ENCODE measurements around the gene SLC25A1. TPM values are rescaled to one million over a fixed set of nuclear protein-coding genes. Genes with fewer than 3 reads are reported as not detected.
A peak's percentile ranks its signal among the peaks of the same experiment; 100 is the strongest.
"Not testable (repeated sequence)": the region's sequence is repeated elsewhere in the genome, so short reads cannot be mapped to it uniquely, and the experiment has no call there.

SLC25A1 gene
- total and polyA plus RNA-seq, 2 donors = 15.3 to 18.5 TPM

DNA sequence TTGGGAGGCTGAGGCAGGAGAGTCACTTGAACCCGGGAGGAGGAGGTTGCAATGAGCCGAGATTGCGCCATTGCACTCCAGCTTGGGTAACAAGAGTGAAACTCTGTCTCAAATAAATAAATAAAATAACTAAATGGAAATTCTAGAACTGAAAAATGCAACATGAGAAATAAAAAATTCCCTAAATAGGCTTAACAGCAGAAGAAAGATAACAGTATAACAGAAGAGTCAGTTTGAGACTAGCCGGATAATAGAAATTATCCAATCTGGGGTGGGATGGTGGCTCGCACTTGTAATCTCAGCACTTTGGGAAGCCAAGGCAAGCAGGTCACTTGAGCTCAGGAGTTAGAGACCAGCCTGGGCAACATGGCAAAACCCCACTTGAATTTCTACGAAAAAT is 14.1 kb downstream of the SLC25A1 start:
- 99% methylated on average over 6 of the region's 6 CpGs for WGBS
- Histone ChIP-seq H3K4me1 (ENCODE audit: control insufficient read depth in 2 of 2, insufficient read depth in 2 of 2, low read length in 2 of 2) (no peaks in the 10 kb centered on the region), H3K27me3 (ENCODE audit: control insufficient read depth in 2 of 2, insufficient read depth in 1 of 2, low read length in 1 of 2) (peaks cover 20 to 42% of the 10 kb centered on the region in 2 donors), H3K36me3 (ENCODE audit: control insufficient read depth in 2 of 2, insufficient read depth in 2 of 2, low read length in 1 of 2) (no peaks in the 10 kb centered on the region), H3K4me3 (ENCODE audit: low read length in 2 of 2) (no peak overlapping the region), H3K27ac (ENCODE audit: low read depth in 1 of 2, low read length in 1 of 2) (no peak overlapping the region), H3K9me3 (ENCODE audit: control insufficient read depth in 2 of 2, insufficient read depth in 1 of 2, low read length in 1 of 2) (no peaks in the 10 kb centered on the region)
- DNase-seq (ENCODE audit: low read depth in 6 of 9, low spot score in 9 of 9) = no peak

DNA sequence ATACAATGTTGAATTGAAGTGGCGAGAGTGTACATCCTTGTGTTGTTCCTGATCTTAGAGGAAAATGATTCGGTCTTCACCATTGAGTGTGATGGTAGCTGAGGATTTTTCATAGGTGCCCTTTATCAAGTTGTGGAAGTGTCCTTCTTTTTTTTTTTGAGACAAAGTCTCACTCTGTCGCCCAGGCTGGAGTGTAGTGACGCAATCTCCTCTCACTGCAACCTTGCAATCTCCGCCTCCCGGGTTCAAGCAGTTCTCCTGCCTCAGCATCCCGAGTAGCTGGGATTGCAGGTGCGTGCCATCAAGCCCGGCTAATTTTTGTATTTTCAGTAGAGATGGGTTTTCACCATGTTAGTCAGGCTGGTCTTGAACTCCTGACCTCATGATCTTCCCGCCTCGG is 19.9 kb downstream of the SLC25A1 start:
- not testable (repeated sequence) for H3K9me3 ChIP-seq (ENCODE audit: control insufficient read depth in 2 of 2, insufficient read depth in 1 of 2, low read length in 1 of 2); H3K4me1 ChIP-seq (ENCODE audit: control insufficient read depth in 2 of 2, insufficient read depth in 2 of 2, low read length in 2 of 2); DNase-seq (ENCODE audit: low read depth in 6 of 9, low spot score in 9 of 9); H3K4me3 ChIP-seq (ENCODE audit: low read length in 2 of 2); H3K27ac ChIP-seq (ENCODE audit: low read depth in 1 of 2, low read length in 1 of 2); H3K36me3 ChIP-seq (ENCODE audit: control insufficient read depth in 2 of 2, insufficient read depth in 2 of 2, low read length in 1 of 2)
- peaks cover 0 to 27% of the 10 kb centered on the region in 2 donors for H3K27me3 ChIP-seq (ENCODE audit: control insufficient read depth in 2 of 2, insufficient read depth in 1 of 2, low read length in 1 of 2)
- 96% methylated on average over 11 of the region's 11 CpGs for WGBS

DNA sequence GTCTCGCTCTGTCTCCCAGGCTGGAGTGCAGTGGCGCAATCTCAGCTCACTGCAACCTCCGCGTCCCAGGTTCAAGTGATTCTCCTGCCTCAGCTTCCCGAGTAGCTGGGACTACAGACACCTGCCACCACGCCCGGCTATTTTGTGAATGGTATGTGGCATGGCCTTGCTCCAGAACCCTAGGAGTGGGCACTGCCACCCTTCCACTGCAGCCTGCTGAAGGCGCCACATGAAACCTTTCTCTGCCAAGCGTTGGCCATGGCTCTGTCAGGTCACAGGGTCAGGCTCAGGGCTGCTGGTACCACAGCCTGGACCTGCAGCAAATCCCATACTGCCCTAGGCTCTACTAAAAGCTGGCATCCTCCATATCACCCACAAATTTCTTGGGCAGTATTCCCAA is 22.4 kb downstream of the SLC25A1 start:
- H3K4me1 ChIP-seq (ENCODE audit: control insufficient read depth in 2 of 2, insufficient read depth in 2 of 2, low read length in 2 of 2); DNase-seq (ENCODE audit: low read depth in 6 of 9, low spot score in 9 of 9); H3K4me3 ChIP-seq (ENCODE audit: low read length in 2 of 2); H3K9me3 ChIP-seq (ENCODE audit: control insufficient read depth in 2 of 2, insufficient read depth in 1 of 2, low read length in 1 of 2); H3K27ac ChIP-seq (ENCODE audit: low read depth in 1 of 2, low read length in 1 of 2); H3K36me3 ChIP-seq (ENCODE audit: control insufficient read depth in 2 of 2, insufficient read depth in 2 of 2, low read length in 1 of 2): not testable (repeated sequence)
- 94% methylated on average over 9 of the region's 9 CpGs for WGBS
- peaks cover 11 to 43% of the 10 kb centered on the region in 2 donors for H3K27me3 ChIP-seq (ENCODE audit: control insufficient read depth in 2 of 2, insufficient read depth in 1 of 2, low read length in 1 of 2)

DNA sequence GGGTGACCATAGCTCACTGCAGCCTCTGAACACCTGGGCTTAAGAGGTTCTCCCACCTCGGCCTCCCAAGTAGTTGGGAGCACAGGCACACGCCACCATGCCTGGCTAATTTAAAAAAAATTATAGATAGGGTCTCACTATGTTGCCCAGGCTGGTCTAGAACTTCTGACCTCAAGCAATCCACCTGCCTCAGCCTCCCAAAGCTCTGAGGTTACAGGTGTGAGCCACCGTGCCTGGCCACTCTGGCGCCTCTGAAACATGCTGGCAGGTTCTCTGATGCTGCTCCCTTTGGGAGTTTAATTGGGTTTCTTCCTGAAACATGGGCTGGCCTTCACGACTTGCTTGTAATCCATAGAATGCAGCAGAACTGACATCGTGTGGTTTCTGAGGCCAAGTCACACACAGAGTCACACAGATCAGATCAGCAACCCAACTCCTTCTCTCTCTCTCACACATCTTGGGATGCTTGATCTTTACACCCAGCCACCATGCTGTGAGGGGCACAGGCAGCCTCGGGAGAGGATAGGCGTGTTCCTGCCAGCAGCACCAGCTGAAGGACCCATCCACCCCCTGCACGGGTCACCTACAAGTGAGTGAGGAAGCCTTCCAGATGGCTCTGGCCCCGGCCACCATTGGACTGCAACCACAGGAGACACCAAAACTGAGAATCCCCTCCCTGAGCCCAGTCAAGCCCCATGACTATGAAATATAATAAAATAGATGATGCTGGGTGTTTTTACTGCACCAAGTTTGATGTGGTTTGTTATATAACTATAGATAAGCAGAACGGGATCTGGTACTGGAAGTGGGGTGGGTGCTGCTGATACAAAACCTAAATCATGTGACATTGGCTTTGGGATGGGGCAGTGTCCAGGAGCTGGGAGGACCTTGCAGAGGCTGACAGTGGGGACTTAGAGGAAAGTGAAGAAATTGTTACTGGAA is 25.3 kb downstream of the SLC25A1 start:
- H3K27ac ChIP-seq (ENCODE audit: low read depth in 1 of 2, low read length in 1 of 2) = no peak overlapping the region
- H3K4me1 ChIP-seq (ENCODE audit: control insufficient read depth in 2 of 2, insufficient read depth in 2 of 2, low read length in 2 of 2) = peaks cover 0 to 8% of the 10 kb centered on the region in 2 donors
- peaks cover 40 to 62% of the 10 kb centered on the region in 2 donors for H3K27me3 ChIP-seq (ENCODE audit: control insufficient read depth in 2 of 2, insufficient read depth in 1 of 2, low read length in 1 of 2)
- H3K9me3 ChIP-seq (ENCODE audit: control insufficient read depth in 2 of 2, insufficient read depth in 1 of 2, low read length in 1 of 2) = peaks cover 5 to 15% of the 10 kb centered on the region in 2 donors
- no peak for DNase-seq (ENCODE audit: low read depth in 6 of 9, low spot score in 9 of 9)
- no peaks in the 10 kb centered on the region for H3K36me3 ChIP-seq (ENCODE audit: control insufficient read depth in 2 of 2, insufficient read depth in 2 of 2, low read length in 1 of 2)
- 68% methylated on average over 11 of the region's 11 CpGs for WGBS
- H3K4me3 ChIP-seq (ENCODE audit: low read length in 2 of 2) = no peak overlapping the region

DNA sequence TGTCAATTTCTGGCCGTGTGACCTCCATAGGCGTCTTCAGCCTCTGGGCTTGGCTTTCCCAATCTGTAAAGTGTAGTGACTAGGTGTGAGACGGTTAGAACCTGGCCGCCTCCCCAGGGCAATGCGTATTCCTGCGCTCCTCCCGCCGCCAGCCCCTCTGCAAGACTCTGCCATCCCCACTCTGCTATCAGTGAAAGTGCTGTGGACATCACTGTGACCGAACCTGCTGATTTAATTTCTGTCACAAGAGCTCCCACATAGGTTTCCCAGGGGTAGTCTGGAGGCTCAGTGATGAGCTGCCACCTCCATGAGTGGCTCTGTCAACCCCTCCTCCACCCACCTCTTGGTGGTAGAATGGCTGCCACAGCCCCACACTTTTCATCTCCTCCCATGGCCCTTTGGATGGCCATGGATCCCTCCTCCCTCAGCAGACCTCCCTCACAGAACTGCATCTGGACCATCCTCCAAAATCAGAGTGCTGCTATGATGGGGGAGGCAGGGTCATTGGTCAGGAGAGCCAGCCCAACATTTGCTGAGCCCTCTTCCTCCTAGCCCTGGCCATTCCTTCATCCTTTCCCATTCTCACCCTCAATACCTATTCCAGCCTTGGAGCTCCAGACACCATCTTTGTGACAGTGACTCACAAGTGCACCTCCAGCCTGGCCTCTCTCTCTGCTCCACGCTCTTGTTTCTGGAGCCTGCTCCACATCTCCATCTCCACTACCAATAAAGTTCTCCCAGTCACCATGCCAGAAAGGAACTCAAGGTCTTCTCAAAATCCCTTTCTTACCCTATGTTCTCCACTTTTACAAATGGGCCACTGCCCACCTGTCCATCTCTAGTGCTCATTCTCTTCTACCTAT is 27.0 kb downstream of the SLC25A1 start:
- H3K4me1 ChIP-seq (ENCODE audit: control insufficient read depth in 2 of 2, insufficient read depth in 2 of 2, low read length in 2 of 2) = peaks cover 0 to 8% of the 10 kb centered on the region in 2 donors
- H3K36me3 ChIP-seq (ENCODE audit: control insufficient read depth in 2 of 2, insufficient read depth in 2 of 2, low read length in 1 of 2) = no peaks in the 10 kb centered on the region
- 61% methylated on average over 10 of the region's 10 CpGs for WGBS
- no peak overlapping the region for H3K4me3 ChIP-seq (ENCODE audit: low read length in 2 of 2)
- H3K27me3 ChIP-seq (ENCODE audit: control insufficient read depth in 2 of 2, insufficient read depth in 1 of 2, low read length in 1 of 2) = peaks cover 53 to 76% of the 10 kb centered on the region in 2 donors
- peaks cover 5 to 15% of the 10 kb centered on the region in 2 donors for H3K9me3 ChIP-seq (ENCODE audit: control insufficient read depth in 2 of 2, insufficient read depth in 1 of 2, low read length in 1 of 2)
- H3K27ac ChIP-seq (ENCODE audit: low read depth in 1 of 2, low read length in 1 of 2) = no peak overlapping the region
- no peak for DNase-seq (ENCODE audit: low read depth in 6 of 9, low spot score in 9 of 9)

DNA sequence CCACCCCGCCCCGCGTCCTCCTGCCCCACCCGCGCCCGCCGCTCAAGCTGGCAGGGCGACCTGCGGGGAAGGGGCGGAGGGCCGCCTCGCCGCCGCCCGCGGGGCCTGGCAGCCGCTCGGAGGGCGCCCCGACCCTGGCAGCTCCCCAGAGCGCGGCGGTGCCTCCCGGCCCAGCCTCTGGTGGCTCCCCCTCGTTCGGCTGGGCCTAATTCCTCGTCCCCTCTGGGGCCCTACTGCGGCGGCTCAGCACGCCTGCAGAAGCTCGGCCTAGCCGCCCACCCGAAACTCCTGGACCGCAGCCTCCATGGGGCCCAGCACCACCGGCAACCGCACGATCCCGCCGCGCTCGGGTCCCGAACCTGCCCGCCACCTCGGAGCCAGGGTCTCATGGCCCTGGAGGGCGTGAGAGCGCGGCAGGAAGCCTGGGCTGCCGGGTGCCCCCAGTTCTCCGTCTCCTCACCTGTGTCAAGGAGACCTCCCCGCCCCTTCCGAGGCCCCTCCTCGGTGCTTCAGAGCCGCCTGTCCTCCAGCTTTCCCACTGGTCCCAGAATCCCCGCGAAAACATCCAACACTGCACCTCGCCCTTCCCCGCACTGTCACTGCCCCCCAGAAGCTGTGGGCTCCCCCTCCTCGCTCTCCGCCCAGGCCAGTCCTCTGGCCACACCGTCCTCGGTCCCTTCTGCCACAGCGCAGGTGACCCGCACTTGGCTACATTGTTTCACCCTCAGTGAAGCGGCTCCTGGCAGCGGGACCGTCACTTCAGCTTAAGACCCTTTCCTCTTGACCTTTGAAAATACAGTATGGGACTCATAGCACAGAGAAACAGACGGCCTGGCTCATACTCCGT is 27.8 kb downstream of the SLC25A1 start:
- Histone ChIP-seq H3K4me1 (ENCODE audit: control insufficient read depth in 2 of 2, insufficient read depth in 2 of 2, low read length in 2 of 2) (peaks cover 0 to 8% of the 10 kb centered on the region in 2 donors), H3K9me3 (ENCODE audit: control insufficient read depth in 2 of 2, insufficient read depth in 1 of 2, low read length in 1 of 2) (peaks cover 5 to 15% of the 10 kb centered on the region in 2 donors), H3K4me3 (ENCODE audit: low read length in 2 of 2) (no peak overlapping the region), H3K27ac (ENCODE audit: low read depth in 1 of 2, low read length in 1 of 2) (no peak overlapping the region), H3K27me3 (ENCODE audit: control insufficient read depth in 2 of 2, insufficient read depth in 1 of 2, low read length in 1 of 2) (peaks cover 59 to 78% of the 10 kb centered on the region in 2 donors), H3K36me3 (ENCODE audit: control insufficient read depth in 2 of 2, insufficient read depth in 2 of 2, low read length in 1 of 2) (no peaks in the 10 kb centered on the region)
- DNase-seq (ENCODE audit: low read depth in 6 of 9, low spot score in 9 of 9) = no peak
- WGBS = 13% methylated on average over 68 of the region's 68 CpGs

DNA sequence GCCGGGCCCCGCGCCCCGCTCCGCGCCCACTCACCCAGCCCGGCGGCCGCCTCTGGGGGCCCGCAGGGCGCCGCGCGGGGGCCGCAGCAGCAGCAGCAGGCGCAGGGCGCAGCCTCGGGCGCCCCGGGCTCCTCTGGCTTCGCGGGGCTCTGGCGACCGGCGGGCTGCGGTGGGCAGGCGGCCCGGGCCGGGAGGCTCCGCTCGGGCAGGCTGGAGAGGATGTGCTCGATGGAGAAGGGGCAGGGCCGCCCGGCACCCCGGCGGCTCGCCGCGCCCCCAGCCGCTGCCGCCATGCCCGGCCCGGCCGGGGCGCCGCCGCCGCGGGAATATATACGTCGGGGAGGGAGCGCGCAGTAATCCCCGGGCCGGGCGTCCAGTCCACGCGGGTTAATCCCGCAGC is 28.5 kb downstream of the SLC25A1 start, which contains the start of gene GSC2:
Gene GSC2, minus strand, starts transcription at position 302 of the 400 bp plus-strand sequence. Its CDS starts 9 bp downstream, at position 293.
- WGBS = 4% methylated on average over 59 of the region's 59 CpGs
- H3K4me1 ChIP-seq (ENCODE audit: control insufficient read depth in 2 of 2, insufficient read depth in 2 of 2, low read length in 2 of 2) = peaks cover 0 to 8% of the 10 kb centered on the region in 2 donors
- no peak within 1 kb of the TSS for H3K27ac ChIP-seq (ENCODE audit: low read depth in 1 of 2, low read length in 1 of 2)
- H3K27me3 ChIP-seq (ENCODE audit: control insufficient read depth in 2 of 2, insufficient read depth in 1 of 2, low read length in 1 of 2) = peaks cover 59 to 74% of the 10 kb centered on the region in 2 donors
- no peaks in the 10 kb centered on the region for H3K36me3 ChIP-seq (ENCODE audit: control insufficient read depth in 2 of 2, insufficient read depth in 2 of 2, low read length in 1 of 2)
- DNase-seq (ENCODE audit: low read depth in 6 of 9, low spot score in 9 of 9) = no peak
- H3K4me3 ChIP-seq (ENCODE audit: low read length in 2 of 2) = peak within 1 kb of the TSS in 1 of 2 donors; percentile 38
- peaks cover 5 to 15% of the 10 kb centered on the region in 2 donors for H3K9me3 ChIP-seq (ENCODE audit: control insufficient read depth in 2 of 2, insufficient read depth in 1 of 2, low read length in 1 of 2)

DNA sequence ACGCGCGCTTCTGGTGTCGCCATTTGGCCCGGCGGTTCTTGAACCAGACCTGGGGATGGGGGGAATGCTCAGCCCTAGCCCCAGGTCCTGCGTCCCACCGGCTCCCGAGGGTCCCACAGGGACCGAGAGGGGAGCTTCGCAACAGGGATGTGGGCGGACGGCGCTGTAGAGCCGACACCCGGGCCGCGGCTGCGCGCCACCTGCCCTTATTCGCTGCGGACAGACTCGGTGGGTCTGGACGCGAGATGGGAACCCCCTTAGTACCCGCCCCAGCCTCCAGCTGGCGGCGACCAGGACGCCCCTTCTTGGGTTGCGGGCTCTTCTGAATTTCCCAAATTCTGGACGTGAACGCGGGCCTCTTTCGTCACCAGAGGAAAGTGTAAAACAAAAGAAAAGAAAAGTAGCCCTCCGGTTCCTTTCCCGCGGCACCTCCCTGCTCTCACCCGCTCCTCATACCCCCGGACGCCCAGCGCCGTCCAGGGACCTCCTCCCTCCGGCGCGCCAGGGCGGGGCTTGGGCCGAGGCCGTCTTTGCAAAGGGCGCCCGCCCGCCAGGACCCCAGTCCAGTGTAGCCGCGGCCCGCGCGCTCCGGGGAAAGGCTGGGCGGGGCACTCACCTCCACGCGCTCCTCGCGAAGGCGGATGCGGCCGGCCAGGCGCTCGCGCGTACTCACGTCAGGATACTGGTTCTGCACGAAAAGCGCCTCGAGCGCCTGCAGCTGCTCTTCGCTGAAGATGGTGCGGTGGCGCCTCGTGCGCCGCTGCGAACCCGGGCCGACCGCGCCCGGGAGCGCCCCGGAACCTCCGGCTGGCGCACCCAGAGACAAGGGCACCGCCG is 29.3 kb downstream of the SLC25A1 start:
- H3K27ac ChIP-seq (ENCODE audit: low read depth in 1 of 2, low read length in 1 of 2) = no peak overlapping the region
- 5% methylated on average over 92 of the region's 92 CpGs for WGBS
- H3K36me3 ChIP-seq (ENCODE audit: control insufficient read depth in 2 of 2, insufficient read depth in 2 of 2, low read length in 1 of 2) = no peaks in the 10 kb centered on the region
- H3K27me3 ChIP-seq (ENCODE audit: control insufficient read depth in 2 of 2, insufficient read depth in 1 of 2, low read length in 1 of 2) = peaks cover 59 to 72% of the 10 kb centered on the region in 2 donors
- peak in 1 of 9 donors; percentile 39 for DNase-seq (ENCODE audit: low read depth in 6 of 9, low spot score in 9 of 9)
- peaks cover 5 to 15% of the 10 kb centered on the region in 2 donors for H3K9me3 ChIP-seq (ENCODE audit: control insufficient read depth in 2 of 2, insufficient read depth in 1 of 2, low read length in 1 of 2)
- peak overlapping the region in 1 of 2 donors; percentile 38 for H3K4me3 ChIP-seq (ENCODE audit: low read length in 2 of 2)
- peaks cover 0 to 8% of the 10 kb centered on the region in 2 donors for H3K4me1 ChIP-seq (ENCODE audit: control insufficient read depth in 2 of 2, insufficient read depth in 2 of 2, low read length in 2 of 2)
